HG02840 (cell line): ENCODE measurements around the gene YWHAQ.
"Not testable (repeated sequence)": the region's sequence is repeated elsewhere in the genome, so short reads cannot be mapped to it uniquely, and the experiment has no call there.

Experiments used
- ATAC-seq: cut with Tn5 transposase; IDR thresholded peaks from one replicate; pipeline ENCODE4 v1.9.1; 2021; ENCODE audit warnings: mild to moderate bottlenecking, moderate library complexity, moderate number of reproducible peaks; ENCODE audit not compliant: unreplicated experiment, low FRiP score

The YWHAQ gene

DNA sequence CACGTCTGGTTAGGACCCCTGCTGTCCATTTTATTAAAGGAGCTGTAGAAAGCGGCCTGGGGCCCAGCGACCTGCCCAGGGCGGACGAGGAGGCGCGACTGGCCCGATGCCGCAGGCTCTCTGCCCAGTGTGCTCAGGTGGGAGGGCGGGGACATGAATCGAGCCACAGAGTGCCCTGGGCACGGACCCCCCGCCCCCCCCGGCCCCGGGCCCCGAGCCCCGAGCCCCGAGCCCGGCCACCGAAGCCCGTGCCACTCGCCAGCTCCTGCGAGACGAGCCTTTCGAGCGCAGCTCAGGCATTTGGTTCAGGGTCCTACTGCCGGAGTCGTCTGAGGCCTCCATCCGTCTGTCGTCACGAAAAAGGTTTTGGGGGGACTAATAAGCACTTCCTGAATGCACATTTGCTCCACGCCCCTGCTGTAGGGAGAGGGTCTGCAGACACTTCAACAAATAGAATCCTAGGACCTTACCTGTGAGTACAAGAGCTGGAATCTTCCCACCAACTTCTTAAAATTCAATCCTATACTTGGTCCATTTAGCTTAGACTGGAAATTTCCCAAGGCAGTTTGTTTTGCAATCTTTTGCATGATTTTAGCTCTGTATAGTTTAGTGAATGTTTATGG is 74.6 kb downstream of the YWHAQ start:
- peak; percentile 26 for ATAC-seq

DNA sequence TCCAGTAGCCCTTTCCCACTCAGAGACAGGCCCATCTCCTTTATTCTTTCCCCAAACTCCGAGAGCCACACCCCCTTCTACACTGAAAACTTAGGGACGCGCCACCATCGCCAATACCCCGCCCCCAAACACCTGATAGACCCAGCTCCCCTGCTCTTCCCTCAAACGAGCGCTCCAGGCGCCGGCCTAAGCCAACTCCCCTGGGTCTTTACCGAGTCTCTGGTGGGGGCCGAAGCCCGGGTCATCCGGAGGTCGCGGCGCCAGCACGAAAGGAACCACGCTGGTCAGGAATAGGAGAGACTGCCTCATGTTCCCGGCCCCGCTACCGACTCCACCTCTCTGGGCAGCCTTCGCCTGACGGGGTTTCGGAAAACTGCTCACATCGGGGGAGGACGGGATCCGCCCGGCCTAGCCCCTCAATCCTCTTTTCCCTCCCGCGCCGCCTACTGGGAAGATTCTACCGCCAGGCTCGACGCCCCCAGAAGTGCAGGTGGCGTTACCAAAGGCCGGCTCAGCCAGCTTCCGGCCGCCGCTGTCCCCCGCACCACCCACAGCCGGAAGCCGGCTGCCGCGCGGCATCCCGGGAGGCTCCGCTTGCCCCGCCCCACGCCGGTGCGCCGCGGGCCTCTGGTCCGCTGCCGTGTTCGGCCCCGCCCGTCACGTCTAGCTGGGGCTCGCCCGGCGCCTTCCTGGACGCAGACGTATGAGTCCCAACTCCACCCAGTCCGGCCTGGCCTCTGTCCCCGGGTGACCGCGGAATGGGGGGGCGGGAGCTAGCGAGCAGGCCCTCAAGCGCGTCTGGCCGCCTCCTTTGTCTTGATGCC is 75.3 kb downstream of the YWHAQ start, which contains the start of gene ADAM17:
ADAM17 (minus strand) TSS at position 534 of the 824 bp plus-strand sequence; CDS start at position 309, 225 bp downstream.
- ATAC-seq, result peak; percentile 84

DNA sequence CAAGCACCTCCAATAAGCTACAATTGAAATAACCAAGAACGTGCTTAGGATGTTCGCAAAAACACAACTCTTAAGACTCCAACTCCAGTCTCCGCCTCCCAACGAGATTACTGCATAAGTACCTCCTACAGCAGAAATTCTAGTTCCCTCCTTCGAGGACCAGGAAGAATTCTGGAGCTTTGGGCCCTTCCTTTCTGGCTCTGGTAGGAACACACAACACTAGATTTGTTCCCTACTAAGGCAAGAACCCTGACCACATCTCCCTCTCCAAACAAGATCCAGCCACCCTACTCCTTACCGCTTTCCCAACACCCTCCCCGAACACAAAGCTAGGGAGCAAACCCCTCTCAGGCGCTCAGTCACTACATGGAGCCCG is 75.9 kb downstream of the YWHAQ start:
- ATAC-seq, result no peak

DNA sequence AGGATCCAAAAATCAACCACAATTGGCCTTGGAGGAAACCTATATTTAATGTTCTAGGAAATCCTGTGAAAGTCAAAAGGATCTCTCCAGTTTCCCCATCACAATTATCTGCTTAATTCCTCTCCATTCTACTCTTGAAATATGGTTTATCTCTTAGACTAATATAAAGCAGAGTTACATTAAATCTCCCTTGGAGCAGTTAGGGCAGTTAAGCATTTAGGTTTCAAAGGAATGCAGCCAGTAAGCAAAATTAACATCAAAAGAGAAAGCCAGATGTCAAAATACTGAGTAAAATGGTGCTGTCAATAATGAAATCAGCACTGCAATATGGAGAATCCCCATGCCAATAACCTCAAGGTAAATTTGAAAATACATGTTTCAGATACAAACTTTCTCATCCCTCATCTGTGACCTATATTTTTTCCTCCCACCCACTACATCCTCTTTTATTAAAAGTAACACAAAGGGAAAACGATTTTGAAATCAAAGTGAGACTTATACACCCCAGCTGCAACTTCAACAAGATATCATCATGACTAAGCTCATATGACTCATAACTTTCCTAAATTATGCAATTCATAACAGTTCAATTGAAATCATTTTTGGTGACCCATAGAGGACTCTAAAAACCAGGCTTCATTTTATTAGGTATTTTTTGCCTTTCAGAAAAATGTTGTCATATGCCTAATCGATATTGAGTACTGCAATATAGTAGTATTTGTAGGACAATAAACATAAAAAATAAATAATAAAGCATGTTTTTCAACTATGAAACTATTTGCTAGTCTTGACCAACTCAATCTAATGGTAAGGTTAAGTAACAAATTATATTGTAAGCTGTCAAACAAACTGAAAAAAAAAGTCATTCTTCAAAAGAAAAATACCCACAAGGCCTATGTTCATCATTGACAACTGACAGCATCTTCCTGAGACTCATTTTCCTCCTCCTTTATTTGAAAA is 78.3 kb downstream of the YWHAQ start:
- ATAC-seq, result no peak

DNA sequence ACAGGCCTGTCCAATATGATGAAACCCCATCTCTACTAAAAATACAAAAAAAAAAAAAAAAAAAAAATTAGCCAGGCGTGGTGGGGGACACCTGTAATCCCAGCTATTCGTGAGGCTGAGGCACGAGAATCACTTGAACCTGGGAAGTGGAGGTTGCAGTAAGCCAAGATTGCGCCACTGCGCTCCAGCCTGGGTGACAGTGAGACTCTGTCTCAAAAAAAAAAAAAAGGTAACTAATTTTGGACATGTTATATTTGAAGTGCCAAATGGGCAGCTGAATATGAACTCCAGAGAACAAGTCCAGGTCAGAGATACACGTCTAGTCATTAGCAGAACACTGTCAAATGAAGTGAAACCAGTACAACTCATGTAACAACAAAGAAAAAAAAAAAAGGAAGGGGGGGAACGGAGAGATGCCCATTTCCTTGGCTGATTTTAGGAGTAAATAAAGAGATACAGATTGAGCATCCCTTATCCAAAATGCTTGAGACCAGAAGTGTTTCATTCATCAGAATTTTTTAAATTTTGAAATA is 79.9 kb downstream of the YWHAQ start:
- ATAC-seq, result not testable (repeated sequence)

DNA sequence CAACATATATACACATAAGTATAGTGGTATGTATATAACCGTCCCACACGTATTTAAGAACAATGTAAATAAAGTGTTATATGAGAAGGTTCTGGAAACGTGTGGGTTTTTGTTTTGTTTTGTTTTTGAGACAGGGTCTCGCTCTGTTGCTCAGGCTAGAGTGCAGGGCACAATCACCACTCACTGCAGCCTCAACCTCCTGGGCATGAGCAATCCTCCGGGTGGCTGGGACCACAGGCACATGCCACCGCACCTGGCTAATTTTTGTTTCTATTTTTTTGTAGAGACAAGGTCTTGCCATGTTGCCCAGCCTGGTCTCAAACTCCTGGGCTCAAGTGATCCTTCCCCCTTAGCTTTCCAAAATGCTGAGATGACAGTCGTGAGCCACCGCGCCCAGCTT is 81.4 kb downstream of the YWHAQ start:
- ATAC-seq, result no peak

DNA sequence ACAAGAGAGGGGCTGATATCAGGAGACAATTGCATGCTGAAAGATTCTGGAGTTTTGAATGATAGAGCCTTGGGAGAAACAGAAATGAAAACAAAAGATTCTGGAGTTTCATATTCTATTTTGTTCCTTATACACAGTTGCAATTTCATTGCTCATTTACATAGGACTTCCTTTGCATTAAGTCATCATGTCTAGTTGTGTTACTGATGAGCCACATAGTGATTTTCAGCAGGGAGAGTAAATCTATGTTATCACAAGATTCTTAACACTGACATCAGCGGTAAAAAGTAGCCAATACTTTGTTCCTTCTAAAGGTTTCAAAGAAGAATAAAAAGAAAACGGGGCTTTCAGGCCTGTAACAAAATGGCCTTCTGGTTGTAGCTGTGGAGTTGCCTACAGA is 82.3 kb downstream of the YWHAQ start:
- peak; percentile 39 for ATAC-seq

DNA sequence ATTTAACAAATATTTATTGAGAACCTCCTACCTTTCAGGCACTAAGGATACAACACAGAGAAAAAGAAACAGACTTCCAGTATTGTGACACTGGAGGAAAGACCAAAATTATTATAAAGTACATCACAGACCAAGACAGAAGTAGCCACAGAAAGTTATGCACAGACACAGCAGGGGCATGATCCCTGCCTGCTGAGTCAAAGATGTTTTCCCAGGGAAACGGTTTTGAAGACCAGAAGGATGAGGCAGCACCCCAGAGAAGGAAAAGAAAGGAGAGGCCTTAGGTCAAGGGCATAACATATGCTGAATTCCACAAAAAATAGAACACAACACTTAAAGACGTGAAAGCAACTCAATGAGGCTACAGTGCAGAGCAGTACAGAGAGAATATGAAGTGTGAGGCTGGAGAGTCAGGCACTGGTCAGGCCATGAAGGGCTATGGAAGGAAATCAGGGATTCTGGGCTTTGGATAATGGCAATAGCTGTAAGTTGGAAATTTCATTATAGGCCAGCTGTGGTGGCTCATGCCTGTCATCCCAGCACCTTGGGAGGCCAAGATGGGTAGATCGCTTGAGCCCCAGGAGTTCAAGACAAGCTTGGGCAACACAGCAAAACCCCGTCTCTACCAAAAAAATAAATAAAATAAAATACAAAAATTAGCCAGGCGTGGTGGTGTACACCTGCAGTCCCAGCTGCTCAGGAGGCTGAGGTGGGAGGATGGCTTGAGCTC is 83.4 kb downstream of the YWHAQ start:
- ATAC-seq, result no peak

DNA sequence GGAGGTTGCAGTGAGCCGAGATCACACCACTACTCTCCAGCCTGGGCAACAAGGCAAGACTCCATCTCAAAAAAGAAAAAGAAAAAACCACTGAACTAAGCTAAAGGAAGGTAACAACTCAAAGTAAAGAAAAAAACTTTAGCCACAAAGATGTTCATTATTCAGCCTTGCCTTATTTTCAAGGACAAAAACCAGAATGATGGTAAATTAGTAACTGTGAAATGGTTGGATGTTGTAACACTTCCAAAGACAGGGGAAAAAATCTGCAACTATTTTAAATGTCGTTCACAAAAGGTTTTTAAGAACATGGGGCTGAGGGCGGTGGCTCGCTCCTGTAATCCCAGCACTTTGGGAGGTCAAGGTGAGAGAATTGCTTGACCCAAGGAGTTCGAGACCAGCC is 85.3 kb downstream of the YWHAQ start:
- ATAC-seq, result no peak

DNA sequence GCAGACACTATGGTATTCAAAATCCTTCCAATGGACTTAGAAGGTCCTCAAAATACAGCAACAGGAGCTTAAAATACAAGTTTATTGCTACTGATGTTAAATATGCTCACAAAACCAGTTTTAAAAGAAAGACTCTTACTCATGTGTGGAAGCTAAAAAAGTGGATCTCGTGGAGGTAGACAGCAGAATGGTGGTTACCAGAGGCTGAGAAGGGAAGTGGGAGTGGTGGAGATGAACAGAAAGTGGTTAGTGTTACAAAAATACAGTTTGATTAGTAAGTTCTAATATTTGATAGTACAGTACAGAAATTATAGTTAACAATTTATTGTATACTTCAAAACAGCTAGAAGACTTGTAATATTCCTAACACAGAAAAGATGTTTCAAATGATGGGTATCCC is 87.2 kb downstream of the YWHAQ start:
- no peak for ATAC-seq

DNA sequence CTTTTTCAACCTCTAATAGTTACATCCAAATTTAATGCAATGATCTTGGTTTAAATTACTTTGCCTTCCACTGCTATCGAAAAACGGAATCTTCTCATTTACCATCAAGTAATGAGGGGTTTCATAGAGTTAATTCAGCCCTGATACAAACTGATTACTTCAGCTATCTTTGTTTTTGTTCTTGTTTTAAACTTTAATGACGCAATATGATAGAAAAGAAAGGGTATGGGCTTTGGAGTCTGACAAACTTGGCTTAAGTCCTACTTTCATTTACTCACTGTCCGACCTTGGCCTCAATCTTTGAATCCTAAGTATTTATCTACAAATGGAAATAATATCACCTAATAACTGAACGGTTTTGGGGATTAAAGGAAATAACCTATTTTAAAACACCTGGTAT is 91.3 kb downstream of the YWHAQ start:
- ATAC-seq, result no peak

DNA sequence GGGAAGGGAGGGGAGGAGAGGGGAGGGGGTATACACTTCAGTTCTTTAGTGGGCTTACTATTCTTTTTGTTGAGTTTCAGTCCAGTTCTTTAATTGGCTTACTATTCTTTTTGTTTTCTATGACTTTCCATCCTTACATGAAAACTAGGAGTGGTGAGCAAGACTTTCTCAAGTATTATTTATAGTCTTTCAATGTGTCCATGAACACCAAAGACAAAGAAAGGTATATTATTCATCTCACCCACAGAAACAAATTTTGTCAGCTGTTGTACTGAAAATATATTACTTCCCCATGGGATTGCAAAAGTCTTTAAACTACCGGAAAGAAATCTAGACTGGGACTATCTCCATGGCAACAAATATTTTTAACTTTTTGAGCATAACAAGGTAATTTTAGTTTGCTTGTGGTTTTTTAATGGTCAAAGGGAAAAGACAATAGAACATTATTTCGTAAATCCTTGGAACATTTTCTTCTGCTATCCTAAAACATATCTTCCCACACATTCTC is 92.7 kb downstream of the YWHAQ start:
- no peak for ATAC-seq

DNA sequence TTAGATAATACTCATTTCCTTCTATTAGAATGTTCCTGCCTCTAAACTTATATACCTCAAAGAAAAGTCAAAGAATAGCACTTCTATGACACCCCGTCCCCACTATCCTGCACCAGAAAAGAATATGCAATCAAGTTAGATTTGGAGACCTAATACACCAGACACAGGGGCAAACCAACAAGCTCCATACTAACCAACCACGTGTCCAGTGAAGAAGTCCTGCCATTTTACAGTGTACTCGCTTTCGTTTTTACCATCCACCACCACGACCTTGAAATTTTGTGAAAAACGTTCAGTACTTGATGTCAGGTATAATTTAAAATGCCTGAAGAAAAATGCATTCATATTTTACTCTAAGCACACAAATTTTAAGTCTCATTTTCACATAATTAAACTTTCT is 94.3 kb downstream of the YWHAQ start:
- no peak for ATAC-seq

DNA sequence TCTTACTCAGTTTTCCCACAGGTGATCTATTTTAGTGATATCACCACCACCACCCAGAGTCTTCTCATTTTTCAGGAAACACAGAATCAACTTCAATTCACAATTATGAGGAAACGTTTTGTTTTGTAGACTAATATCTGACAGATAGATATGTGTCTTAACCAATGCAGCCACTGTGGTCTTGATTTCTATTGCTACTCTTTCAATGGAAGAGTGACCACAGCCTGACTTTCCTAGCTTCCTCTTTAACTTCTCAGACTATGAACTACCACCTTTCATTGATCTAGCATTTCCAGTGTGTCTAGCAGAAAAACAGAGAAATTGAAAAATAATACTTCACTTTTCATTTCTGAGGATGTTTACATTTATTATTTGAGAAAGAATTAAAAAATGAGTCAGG is 95.6 kb downstream of the YWHAQ start:
- ATAC-seq, result no peak
